Mesenteric fat pad (tissue), 1 donor: Measurements from ENCODE around the gene SMAD7. TPM values are rescaled to one million over a fixed set of nuclear protein-coding genes. Genes with fewer than 3 reads are reported as not detected.

Source experiments
- DNase-seq: peaks from one replicate; pipeline ENCODE4 v3.0.0-alpha.2; 2020; ENCODE audit warnings: low spot score
- total RNA-seq: library from RNA; stranded (reverse); fragmentation: NEBNext Ultra II Directional; extraction: Animal tissue kit (Norgen Biotek cat#: 25700); gene quantifications from one replicate; pipeline ENCODE4 v1.2.1, GENCODE V29; 2021
- donor health status: DM: yes; HTN: yes; CAD: no.

Gene SMAD7
- total RNA-seq, 1 donor from 2014 or later, result 56.2 TPM

DNA sequence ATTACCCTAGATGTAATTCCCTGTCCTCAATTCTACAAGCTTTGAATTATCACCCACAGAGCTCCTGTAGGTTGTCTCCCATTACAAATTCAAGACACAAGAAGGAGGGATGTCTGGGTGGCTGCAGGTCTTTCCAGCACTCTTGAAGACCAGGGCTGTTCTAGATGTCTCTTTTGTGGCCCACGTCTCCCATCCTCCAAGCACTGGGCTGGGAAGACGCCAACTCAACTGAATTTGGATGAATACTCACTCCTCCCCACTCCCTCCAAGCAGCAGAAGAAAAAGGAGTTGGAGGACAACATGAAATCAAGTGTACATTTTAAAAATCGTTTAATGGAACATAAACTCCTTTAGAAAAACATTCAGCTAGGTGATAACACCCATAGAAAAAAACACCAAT is 31.2 kb downstream of the SMAD7 start:
- DNase-seq, result no peak

DNA sequence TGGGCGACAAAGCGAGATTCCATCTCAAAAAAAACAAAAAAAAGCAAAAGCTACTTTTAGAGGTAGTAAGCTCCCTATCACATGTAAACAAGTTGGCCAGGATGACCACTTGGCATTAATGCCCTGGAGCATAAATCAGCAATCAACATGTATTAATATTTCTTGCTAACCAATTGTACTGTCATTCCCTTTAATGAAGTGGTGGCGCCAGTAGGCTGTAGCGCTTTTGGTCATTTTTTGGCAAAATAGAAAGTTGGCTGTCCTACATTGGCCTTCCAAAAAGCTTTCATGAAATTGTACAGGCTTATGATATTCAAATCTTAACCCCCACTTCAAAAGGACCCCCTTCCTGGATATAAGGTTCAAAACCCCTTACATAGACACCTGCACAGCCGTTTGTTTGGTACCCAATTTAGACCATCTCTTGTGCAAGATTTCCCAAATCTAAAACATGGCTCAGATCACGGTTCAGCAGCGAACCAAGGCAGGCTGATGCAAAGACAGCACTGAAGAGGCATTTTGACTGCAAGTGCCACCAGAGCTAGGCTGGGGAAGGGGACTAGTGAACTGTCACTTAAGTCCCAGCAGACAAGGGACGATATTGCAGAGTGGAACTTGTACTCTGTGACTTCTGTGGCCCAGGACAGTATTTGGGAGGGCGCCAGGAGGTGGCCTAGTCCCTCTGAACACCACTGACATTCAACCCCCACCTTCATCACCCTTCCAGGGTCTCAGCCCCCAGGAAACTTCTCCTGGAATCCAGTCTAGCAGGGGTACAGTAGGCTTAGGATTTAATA is 31.9 kb downstream of the SMAD7 start:
- peak; percentile 53 for DNase-seq

DNA sequence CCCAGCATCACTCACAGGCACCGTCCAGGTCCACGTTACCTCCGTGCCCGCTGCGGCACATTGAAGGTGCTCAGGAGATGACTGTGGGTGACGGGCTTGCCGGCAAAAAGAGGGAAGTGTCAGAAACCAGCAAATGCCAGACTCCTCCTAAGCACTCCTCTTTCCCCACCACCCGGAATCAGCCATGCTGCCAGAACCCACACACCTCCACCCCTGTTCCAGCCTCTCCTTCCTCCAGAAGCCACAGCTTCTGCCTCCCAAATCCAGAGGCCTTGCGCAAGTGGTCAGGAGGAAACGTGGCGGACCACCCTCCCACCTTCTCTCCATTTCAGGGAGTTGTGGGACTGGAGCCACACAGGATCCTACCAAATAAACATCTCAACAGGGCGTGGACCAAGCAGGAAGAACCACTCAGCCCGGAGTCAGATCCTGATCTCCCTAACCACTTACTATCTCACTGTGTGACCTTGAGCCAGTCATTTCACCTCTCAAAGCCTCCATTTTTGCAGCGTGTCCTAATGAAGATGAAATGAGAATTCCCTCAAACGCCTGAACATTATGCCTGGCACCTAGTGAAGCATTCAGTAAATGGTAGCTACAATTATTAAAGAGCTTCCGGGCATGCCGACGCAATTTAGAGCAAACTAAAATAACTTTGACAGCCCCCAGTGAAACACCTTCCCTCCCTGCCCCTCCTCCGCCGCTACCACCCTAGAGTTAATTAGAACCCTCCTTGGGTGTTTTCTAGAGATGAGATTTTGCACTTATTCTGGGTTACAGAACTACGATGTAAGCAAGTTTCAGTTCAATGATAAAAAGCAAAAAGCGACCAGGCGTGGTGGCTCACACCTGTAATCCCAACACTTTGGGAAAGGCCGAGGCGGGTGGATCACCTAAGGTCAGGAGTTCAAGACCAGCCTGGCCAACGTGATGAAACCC is 32.9 kb downstream of the SMAD7 start:
- peak; percentile 78 for DNase-seq

DNA sequence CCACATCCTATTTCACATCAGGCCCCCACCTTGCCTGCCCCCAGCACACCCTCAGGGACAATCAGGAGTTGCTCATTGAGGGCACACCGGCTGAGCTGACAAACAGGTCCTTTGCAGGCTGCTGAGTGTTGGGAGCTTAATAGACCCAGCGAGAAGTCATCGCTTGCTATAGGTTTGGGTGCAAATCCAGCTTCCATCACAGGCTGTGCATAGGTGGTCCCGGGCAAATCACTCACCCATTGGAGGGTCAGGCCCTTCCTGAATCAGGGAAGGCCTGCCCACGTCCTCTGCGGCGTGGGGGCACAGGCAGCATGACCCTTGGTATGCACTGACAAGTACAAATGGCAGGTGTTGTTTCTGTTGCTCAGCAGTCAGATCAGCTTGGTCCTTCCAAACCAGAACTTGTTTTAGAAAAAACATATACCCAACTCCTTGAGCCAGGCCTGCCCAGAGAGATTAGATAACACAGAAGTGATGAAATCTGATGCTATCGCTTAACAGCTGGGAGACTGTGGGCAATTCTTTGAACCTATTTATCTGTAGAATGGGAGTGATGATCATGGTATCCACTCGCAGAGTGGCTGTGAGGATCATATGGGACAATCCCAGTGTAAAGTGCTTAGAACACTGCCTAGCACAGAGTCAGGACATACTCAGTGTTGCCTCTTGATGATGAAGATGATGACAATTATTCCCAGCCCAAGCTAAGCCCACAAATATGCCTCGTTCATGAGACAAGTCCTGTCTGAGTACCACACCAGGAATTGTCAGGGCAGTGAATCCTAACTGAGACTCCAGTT is 34.9 kb downstream of the SMAD7 start:
- DNase-seq, result peak; percentile 35

DNA sequence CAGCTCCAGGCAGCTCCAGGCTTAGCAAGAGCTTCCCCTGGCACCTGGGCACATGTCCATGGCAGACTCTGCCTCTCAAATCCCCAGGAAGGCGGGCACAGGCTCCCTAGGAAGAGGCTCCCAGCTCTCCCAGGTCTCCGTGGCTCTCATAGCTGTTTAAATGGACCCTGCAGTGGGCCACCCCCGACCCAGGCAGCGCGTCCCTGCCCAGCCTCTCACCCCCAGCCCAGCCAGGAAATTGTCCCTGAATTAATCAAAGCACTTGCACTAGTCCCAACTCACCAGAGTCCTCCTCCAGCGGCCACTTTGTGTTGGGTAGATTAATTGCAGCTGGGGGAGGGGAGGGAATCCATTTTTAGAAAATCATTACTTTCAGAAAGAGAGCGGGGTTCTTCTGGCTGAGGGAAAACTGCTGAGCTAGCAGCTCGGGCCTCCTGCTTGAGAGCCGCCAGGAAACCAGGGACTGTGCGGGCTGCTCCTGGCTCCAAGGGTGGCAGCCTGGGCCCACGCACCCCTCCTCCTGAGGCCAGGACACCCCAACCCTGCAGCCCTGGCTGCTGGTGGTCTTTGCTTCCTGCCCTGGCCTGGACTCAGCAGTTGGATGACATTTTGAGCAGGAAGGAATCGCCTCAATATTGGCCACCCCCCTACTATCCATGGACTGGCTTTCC is 36.0 kb downstream of the SMAD7 start:
- DNase-seq, result peak; percentile 84

DNA sequence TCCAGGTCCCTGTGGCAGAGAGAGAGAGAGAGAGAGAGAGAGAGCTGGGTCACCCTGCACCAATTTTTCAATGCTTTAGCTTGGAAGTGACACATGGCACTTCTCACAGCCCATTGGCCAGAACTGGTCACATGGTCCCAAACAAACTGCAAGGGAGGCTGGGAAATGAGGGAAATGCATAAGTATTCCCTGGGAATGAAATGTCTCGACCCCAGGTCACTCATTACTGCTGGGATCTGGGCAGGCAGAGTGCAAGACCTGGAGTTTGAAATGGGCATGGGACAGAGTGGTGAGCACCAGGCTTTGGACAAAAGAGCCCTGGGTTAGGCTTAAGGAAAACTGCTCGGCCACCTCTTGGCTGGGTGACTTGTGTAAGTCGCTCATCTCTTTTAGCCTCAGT is 37.0 kb downstream of the SMAD7 start:
- peak; percentile 62 for DNase-seq

DNA sequence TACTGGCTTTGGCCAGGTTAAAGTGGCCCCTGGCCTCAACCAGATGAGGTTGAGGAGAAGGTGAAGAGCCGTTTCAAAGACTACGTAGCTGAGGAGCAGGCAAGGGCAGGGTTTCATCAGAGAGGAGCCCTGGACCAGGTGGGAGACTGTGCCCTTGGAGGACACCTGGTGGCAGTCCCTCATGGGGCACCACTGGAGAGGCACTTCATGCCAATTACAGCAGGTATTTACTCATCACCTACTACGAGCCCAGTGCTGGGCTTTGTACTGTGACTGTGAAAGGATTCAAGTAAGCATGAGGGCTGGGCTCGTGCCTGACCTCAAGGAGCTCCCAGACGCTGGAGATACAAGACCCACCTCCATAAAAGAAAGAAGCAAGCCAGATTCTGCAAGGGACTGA is 37.6 kb downstream of the SMAD7 start:
- DNase-seq, result peak; percentile 71

DNA sequence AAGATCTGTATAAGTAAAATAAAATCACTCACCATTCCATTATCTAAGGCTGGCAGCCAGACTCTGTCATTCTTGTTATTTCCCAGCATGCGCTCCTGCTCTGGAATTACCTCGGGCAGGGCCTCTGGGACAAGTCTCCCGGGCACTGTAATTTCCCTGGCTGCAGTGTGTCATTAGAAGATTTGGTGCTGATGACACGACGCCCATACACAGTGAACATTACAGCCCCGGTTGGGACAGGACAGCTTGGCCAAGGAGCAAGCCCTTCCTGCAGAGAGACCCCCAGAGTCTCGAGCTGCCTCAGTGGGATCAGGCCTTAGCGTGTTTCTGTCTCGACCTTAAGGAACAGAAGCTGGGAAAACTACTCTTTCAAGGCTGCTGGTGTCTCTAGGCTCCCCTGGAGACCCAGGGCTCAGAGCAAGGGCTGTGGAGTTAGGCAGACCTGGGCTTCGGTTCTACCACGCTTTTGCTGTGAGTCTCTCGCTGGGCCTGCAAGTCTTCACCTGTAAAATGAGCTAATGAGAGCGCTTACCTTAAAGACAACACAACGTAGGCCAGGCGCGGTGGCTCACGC is 39.7 kb downstream of the SMAD7 start:
- peak; percentile 59 for DNase-seq

DNA sequence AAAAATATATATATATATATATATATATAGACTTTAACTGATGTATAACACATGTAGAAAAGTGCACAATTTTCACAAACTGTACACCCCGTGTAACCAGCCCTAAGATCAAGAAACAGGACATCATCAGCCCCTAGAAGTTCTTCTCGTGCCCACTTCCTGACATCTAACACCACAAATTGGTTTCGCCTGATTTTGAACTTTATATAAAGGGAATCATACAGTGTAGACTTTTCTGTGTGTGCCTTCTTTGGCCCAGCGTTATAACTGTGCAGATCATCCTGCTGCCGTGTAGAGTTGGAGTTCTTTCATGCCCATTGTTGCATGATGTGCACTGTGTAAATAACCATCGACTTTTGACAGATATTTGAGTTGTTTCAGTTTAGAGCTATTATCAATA is 41.0 kb downstream of the SMAD7 start:
- DNase-seq, result no peak

DNA sequence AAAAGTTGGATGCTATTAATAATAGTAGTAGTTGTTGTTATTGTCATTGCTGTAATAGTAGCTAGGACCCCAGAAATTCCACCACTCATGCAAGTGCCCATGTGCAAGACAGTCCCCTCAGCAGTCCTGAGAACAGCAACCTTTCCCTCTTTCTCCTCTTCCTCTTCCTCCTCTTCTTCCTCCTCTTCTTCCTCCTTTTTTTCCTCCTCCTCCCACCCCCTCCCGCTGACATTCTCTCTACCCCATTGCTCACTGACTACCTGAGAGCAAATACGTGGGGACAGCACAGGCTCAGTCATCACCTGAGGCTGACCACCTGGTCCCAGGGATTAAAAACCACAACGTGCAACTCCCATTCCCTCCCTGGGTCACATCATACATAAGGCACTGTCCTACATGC is 41.8 kb downstream of the SMAD7 start:
- no peak for DNase-seq

DNA sequence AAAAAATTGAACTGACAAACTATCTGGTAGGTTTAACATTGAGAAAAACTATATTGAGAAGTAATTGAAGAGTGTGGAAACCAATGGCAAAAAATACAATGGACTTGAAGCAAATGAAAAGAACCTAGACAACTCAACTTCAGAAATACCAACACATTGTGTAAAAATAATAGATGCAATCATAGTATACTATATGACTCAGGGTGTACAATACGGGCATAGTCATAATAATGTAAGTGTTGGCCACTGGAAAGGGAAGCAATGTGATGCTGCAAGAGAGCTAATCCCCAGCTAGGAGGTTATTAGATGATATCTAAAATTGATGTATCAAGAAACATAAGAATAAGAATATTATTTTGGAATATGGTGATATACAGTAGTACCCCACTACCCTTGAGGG is 45.3 kb downstream of the SMAD7 start:
- no peak for DNase-seq

DNA sequence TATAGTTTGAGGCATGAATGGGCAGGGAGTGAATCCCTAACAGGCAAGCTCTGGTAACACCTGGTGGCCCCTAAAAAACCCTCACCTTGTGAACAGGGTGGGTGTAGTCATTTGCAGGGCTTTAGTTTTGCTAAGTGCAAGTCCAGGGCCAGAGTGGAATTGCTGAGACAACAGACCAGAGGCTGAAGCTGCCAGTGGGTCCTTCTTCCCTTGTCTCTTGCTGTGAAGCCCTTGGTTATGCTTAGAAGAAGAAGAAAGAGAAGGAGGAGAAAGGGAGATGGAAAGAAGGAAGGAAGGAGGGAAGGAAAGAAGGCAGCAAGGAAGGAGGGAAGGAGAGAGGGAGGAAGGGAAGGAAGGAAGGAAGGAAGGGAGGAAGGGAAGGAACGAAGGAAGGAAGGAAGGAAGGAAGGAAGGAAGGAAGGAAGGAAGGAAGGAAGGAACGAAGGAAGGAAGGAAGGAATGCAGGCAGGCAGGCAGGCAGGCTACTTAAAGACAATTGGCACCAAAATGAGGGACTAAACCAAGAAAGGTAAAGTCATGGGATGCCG is 45.8 kb downstream of the SMAD7 start:
- peak; percentile 26 for DNase-seq

DNA sequence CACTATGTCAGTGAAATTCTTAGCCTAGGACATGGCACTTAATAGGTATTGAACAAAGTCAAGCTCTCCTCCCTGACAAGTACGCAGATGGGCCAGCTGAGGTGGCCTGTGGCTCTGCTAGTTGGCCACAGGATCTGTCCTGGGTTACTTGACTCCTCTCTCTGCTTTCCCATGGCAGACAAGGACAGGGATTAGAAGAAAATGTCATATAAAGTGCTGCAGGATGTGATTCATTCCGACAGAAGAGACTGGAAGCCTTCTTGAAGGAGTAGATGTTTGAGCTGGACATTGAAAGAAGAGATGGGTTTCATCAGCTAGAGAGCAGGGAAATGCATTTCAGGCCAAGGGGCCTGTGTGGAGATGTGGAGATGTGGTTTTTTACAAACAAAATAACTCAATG is 46.7 kb downstream of the SMAD7 start:
- DNase-seq, result no peak

DNA sequence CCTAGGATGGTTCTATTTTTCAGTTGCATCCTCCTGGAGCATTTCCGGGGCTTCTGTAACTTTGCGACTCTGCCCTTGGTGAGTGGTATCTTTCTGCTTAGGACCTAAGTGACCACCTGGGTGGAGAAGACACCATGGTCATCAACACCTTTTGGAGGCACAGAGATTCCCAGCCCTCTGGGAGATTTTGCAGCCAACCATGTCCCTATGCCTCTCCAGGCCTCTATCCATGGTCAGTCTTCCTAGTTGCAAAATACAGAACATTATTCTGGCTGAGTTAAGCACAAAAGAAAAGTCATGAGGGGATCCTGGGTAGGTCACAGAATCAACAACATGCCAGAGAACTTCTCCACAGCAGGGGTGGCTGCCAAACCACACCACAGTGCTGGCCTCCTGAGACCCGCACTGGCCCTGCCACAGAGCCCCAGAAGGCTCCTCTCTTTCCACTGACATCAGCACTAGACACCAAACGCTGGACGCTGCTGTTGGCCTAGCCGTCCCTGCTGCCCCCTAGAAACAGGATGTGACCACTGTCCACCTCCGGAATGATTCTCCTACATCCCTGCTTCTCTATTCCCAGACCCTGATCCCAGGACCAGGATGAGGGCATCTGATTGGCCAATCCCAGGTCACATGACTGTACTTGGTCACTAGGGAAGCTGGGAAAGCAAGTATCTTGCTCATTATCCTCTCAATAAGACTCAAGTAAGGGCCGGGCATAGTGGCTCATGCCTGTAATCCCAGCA is 47.7 kb downstream of the SMAD7 start:
- peak; percentile 84 for DNase-seq

DNA sequence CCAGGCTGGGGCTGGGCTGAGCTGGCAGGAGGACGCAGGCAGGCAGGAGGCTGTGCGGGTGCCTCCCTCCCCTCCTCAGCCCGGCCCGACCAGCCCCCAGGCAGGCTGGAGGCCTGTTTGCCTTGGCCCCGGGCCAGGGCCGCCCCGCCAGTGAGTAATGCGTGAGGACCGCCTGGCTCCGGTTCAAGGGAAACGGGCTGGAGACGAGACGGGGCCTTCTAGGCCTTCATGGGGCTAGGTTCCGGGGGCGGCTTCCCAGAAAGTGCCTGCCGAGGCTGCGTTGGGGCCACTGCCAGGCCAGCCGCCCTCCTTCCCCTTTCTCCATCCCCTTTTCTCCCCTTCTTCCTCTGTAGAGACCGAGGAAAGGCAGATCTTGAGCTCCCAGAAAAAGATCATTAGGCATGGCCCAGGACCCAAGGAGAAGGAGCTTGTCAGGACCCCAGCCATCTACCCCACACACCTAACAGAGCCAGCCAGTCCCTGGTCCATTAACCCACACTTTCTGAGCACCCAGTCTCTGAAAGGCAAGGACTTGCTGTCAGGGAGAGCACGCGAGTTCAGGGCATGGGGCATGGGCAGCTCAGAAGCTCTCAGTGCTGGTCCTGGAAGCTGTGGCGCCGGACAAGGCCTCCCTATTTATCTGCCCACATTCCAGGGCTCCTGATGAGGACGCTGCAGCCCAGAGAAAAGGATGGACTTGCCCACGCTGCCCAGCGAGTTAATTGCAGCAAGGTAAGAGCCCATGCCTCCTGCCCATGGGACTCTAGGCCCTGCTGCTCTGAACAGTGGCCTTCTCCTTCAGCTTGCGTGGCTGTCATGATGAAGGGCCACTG is 48.5 kb downstream of the SMAD7 start:
- DNase-seq, result peak; percentile 95

DNA sequence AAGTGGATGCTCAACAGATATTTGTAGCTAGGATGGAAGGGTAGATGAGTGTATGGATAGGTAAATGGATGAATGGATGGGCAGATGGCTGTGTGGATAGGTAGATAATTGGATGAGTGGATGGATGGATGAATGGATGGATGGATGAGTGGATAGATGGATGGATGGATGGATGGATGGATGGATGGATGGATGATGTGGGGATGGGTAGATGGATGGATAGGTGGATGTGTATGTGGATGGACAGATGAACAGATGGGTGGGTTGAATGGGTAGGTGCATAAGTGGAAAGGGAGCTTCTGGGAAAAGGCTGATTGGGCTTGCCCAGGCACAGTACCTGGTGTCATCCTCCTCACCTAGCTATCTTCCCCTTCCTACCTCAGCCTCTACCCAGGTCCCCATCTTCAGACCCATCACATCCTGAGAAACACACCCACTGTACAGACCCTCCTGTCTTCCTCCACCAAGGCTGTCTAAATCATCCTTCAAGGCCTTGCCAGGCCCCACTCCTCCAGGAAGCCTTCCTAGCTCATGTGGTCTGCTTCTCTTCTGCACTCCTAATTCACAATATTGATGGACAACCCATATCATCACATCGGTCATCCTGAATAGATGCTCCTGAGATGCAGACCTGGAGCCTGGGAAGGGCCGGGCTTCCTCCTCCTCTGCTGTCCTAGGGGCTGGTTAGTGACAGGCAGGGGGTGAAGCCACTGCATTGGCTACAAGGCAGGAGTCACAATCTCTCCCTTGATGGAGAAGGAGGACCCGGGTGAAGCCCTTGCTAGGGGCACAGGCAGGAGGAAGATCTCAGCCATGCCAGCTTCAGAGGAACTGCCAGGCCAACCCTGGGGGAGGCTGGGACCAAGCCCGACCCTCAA is 49.4 kb downstream of the SMAD7 start:
- no peak for DNase-seq

DNA sequence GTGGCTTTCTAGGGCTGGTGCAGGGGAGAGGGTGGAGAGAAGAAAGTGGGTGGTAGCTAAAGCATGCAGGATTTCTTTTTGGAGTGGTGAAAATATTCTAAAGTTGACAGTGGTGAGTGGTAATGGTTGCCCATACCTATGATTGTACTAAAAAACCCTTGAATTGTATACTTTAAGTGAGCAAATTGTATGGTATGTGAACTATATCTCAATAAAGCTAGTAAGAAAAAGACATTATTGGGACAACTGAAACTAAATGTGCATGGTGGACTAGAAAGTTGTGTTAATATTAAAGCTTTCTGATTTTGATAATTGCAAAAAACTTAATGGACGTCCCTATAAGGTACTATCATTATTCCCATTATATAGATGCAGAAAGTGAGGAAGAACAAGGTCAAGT is 50.3 kb downstream of the SMAD7 start:
- DNase-seq, result no peak
